Measurements from ENCODE around the gene SMC3.

- no peak for TF ChIP-seq MAX (IDR thresholded peaks at IDR 0.05)
- TF ChIP-seq EZH2 (conservative IDR thresholded peaks at IDR 0.05; ENCODE audit: low read depth, low read length): no peak
- no peak for TF ChIP-seq CBX2 (IDR thresholded peaks at IDR 0.05; ENCODE audit: low read depth, low read length)
- TF ChIP-seq CBX2 (CRISPR knock-in tag; IDR thresholded peaks at IDR 0.05; ENCODE audit: low read depth): no peak
- TF ChIP-seq SALL1 (CRISPR knock-in tag; IDR thresholded peaks at IDR 0.05): no peak
- no peak for TF ChIP-seq ZFP37 (CRISPR knock-in tag; IDR thresholded peaks at IDR 0.05; ENCODE audit: borderline replicate concordance)
- no peak for TF ChIP-seq ZNF766 (CRISPR knock-in tag; IDR thresholded peaks at IDR 0.05; ENCODE audit: borderline replicate concordance)
- no peak for TF ChIP-seq HOXA7 (CRISPR knock-in tag; IDR thresholded peaks at IDR 0.05)
- no peak for TF ChIP-seq YY1 (IDR thresholded peaks at IDR 0.05; ENCODE audit: insufficient read depth, insufficient replicate concordance, low read depth, low read length)
- TF ChIP-seq SP4 (CRISPR knock-in tag; IDR thresholded peaks at IDR 0.05): no peak
Measured at GRCh38 chr10:110637558-110638053, 70.1 kb downstream of the SMC3 start.
